ENCODE data around the gene INPP5J. TPM values are rescaled to one million over a fixed set of nuclear protein-coding genes. Genes with fewer than 3 reads are reported as not detected.

Gene INPP5J
- polyA plus RNA-seq, 1 donor = 15.1 TPM

GRCh38 chr22:31148953-31149627, 26.3 kb downstream of the INPP5J start:
- H3K36me3 ChIP-seq (ENCODE audit: control insufficient read depth, insufficient read depth, low read length) = no peaks in the 10 kb centered on the region
- peaks cover 2% of the 10 kb centered on the region for H3K9me3 ChIP-seq (ENCODE audit: control insufficient read depth, low read depth, low read length)
- no peaks in the 10 kb centered on the region for H3K27me3 ChIP-seq (ENCODE audit: control insufficient read depth, insufficient read depth, low read length)
- WGBS (ENCODE audit: insufficient coverage, low lambda C conversion rate) = 20% methylated on average over 2 of the region's 5 CpGs
- H3K4me1 ChIP-seq (ENCODE audit: control insufficient read depth, insufficient read depth, low read length) = peaks cover 2% of the 10 kb centered on the region
- no peak overlapping the region for H3K27ac ChIP-seq (ENCODE audit: low read length)
- DNase-seq = peak; percentile 65
- H3K4me3 ChIP-seq (ENCODE audit: low read length) = no peak overlapping the region

- 80% methylated on average over 1 of the region's 3 CpGs for WGBS (ENCODE audit: insufficient coverage, low lambda C conversion rate)
- no peaks in the 10 kb centered on the region for H3K9me3 ChIP-seq (ENCODE audit: control insufficient read depth, low read depth, low read length)
- H3K27ac ChIP-seq (ENCODE audit: low read length) = no peak overlapping the region
- H3K4me3 ChIP-seq (ENCODE audit: low read length) = no peak overlapping the region
- H3K27me3 ChIP-seq (ENCODE audit: control insufficient read depth, insufficient read depth, low read length) = no peaks in the 10 kb centered on the region
- DNase-seq = peak; percentile 22 to 37
- H3K36me3 ChIP-seq (ENCODE audit: control insufficient read depth, insufficient read depth, low read length) = no peaks in the 10 kb centered on the region
- H3K4me1 ChIP-seq (ENCODE audit: control insufficient read depth, insufficient read depth, low read length) = peaks cover 2% of the 10 kb centered on the region
Measured at GRCh38 chr22:31150615-31151014, 27.8 kb downstream of the INPP5J start.

GRCh38 chr22:31151872-31152271, 29.1 kb downstream of the INPP5J start:
- Histone ChIP-seq H3K36me3 (ENCODE audit: control insufficient read depth, insufficient read depth, low read length) (no peaks in the 10 kb centered on the region), H3K9me3 (ENCODE audit: control insufficient read depth, low read depth, low read length) (no peaks in the 10 kb centered on the region), H3K4me1 (ENCODE audit: control insufficient read depth, insufficient read depth, low read length) (peaks cover 2% of the 10 kb centered on the region), H3K27ac (ENCODE audit: low read length) (no peak overlapping the region), H3K4me3 (ENCODE audit: low read length) (no peak overlapping the region), H3K27me3 (ENCODE audit: control insufficient read depth, insufficient read depth, low read length) (no peaks in the 10 kb centered on the region)
- no peak for DNase-seq
- WGBS (ENCODE audit: insufficient coverage, low lambda C conversion rate) = 100% methylated on average over 1 of the region's 2 CpGs

DNA sequence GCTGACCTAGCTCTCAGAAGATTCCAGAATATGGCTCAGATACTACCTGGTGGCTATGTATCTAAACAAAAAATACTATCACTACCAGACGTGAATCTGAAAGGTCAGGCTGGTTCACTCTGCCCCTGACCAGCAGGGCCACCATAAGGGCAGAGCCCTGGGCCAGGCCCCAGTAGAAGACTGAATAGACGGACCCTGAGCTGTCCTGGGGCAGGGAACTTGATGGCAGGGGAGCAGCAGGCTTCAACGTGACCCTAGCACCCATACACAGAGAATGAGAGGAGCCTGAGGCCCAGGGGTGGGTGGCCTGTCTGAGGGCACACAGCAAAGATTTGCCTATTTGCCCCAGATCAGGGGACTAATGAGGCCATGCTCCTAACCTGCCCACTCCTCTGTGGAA, 30.6 kb downstream of the INPP5J start:
- no peak for DNase-seq
- WGBS (ENCODE audit: insufficient coverage, low lambda C conversion rate) = no CpG with 5 or more reads among the region's 3 CpGs

GRCh38 chr22:31154975-31155374, 32.2 kb downstream of the INPP5J start:
- Histone ChIP-seq H3K4me1 (ENCODE audit: control insufficient read depth, insufficient read depth, low read length) (peaks cover 2% of the 10 kb centered on the region), H3K27ac (ENCODE audit: low read length) (peak overlapping the region; percentile 1), H3K27me3 (ENCODE audit: control insufficient read depth, insufficient read depth, low read length) (no peaks in the 10 kb centered on the region), H3K36me3 (ENCODE audit: control insufficient read depth, insufficient read depth, low read length) (no peaks in the 10 kb centered on the region), H3K9me3 (ENCODE audit: control insufficient read depth, low read depth, low read length) (no peaks in the 10 kb centered on the region), H3K4me3 (ENCODE audit: low read length) (no peak overlapping the region)
- no CpG with 5 or more reads among the region's 1 CpG for WGBS (ENCODE audit: insufficient coverage, low lambda C conversion rate)
- DNase-seq = no peak

More for the DNA sequence above, 30.6 kb downstream of the INPP5J start:
- Histone ChIP-seq H3K27me3 (ENCODE audit: control insufficient read depth, insufficient read depth, low read length) (no peaks in the 10 kb centered on the region), H3K4me3 (ENCODE audit: low read length) (no peak overlapping the region), H3K9me3 (ENCODE audit: control insufficient read depth, low read depth, low read length) (no peaks in the 10 kb centered on the region), H3K27ac (ENCODE audit: low read length) (no peak overlapping the region), H3K4me1 (ENCODE audit: control insufficient read depth, insufficient read depth, low read length) (peaks cover 2% of the 10 kb centered on the region), H3K36me3 (ENCODE audit: control insufficient read depth, insufficient read depth, low read length) (no peaks in the 10 kb centered on the region)

- 53% methylated on average over 3 of the region's 3 CpGs for WGBS (ENCODE audit: insufficient coverage, low lambda C conversion rate)
- Histone ChIP-seq H3K4me1 (ENCODE audit: control insufficient read depth, insufficient read depth, low read length) (peaks cover 2% of the 10 kb centered on the region), H3K36me3 (ENCODE audit: control insufficient read depth, insufficient read depth, low read length) (no peaks in the 10 kb centered on the region), H3K9me3 (ENCODE audit: control insufficient read depth, low read depth, low read length) (no peaks in the 10 kb centered on the region), H3K4me3 (ENCODE audit: low read length) (no peak overlapping the region), H3K27ac (ENCODE audit: low read length) (peak overlapping the region; percentile 65), H3K27me3 (ENCODE audit: control insufficient read depth, insufficient read depth, low read length) (no peaks in the 10 kb centered on the region)
- peak in 1 of 2 donors; percentile 17 for DNase-seq
Measured at GRCh38 chr22:31155422-31155821, 32.7 kb downstream of the INPP5J start.

DNA sequence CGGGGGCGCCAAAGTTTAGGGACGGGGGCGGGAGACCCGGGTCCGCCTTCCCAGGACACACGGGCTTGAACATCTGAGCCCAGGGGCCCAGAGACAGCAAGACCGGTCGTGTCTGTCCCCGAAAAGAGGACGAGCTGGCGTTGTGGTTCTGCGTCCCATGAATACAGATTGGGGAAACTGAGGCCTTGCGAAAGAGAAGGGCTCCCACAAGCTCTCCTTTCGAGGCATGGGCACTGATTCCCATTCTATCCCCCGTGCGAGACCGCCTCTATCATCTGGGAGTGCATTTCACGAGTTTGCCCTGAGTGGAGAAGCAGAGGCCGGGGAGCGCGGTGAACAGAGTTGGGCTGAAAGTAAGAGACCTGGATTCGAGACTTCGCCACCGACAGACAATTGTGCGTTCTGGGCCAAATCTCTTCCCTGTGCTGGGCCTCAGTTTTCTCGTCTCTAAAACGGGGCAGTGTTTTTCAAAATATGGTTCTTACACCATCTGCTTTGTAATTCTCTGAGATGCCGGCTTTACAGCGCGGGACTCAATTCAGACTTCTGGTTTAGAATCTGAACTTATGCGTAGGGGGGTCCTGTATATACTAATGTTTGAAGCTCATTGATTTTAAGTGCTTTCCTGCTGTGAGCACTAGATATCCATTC, 37.7 kb downstream of the INPP5J start:
- peaks cover 7% of the 10 kb centered on the region for H3K4me1 ChIP-seq (ENCODE audit: control insufficient read depth, insufficient read depth, low read length)
- peak overlapping the region; percentile 89 for H3K4me3 ChIP-seq (ENCODE audit: low read length)
- no peak for DNase-seq
- no peaks in the 10 kb centered on the region for H3K27me3 ChIP-seq (ENCODE audit: control insufficient read depth, insufficient read depth, low read length)
- no peaks in the 10 kb centered on the region for H3K9me3 ChIP-seq (ENCODE audit: control insufficient read depth, low read depth, low read length)
- WGBS (ENCODE audit: insufficient coverage, low lambda C conversion rate) = no CpG with 5 or more reads among the region's 32 CpGs
- peak overlapping the region; percentile 80 for H3K27ac ChIP-seq (ENCODE audit: low read length)
- peaks cover 4% of the 10 kb centered on the region for H3K36me3 ChIP-seq (ENCODE audit: control insufficient read depth, insufficient read depth, low read length)

- DNase-seq = peak in 1 of 2 donors; percentile 31
- Histone ChIP-seq H3K27ac (ENCODE audit: low read length) (no peak overlapping the region), H3K4me1 (ENCODE audit: control insufficient read depth, insufficient read depth, low read length) (peaks cover 7% of the 10 kb centered on the region), H3K9me3 (ENCODE audit: control insufficient read depth, low read depth, low read length) (no peaks in the 10 kb centered on the region), H3K27me3 (ENCODE audit: control insufficient read depth, insufficient read depth, low read length) (no peaks in the 10 kb centered on the region), H3K4me3 (ENCODE audit: low read length) (peak overlapping the region; percentile 89), H3K36me3 (ENCODE audit: control insufficient read depth, insufficient read depth, low read length) (peaks cover 12% of the 10 kb centered on the region)
Measured at GRCh38 chr22:31161386-31161785, 38.6 kb downstream of the INPP5J start.

DNA sequence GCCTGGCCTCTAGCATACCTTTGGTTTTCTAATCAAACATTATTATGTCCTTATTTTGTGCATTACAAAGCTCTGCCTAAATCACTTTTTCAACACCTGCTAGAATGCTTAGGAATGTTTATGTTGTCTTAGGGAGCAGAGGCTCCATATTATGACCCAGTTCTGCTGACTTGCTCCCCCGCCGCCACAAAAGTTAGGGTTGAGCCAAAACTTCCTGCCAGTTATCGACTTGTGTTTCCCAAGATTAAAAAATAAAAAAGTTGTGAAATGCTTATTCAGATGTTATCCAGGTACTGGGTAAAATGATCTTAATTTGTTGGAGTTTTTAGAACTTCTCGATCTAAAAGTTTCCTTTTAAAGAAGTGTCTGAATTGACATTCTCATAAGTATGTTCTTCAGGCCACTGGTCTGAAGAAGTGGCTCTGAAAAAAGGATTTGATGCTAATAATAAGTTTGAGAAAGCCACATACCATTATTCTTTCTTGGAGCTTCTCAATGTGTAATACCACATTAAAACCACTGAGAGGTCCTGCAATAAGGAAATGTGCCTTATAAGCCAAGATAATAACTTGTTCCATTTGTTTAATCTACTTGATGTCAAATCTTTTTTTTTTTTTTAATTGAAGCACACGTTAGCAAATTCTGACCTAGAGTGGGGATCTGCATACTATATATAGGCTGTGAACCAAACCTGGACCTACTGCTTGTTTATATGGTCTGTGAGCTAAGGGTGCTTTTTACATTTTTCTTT, 39.4 kb downstream of the INPP5J start:
- Histone ChIP-seq H3K36me3 (ENCODE audit: control insufficient read depth, insufficient read depth, low read length) (peaks cover 12% of the 10 kb centered on the region), H3K4me1 (ENCODE audit: control insufficient read depth, insufficient read depth, low read length) (peaks cover 7% of the 10 kb centered on the region), H3K4me3 (ENCODE audit: low read length) (no peak overlapping the region), H3K27me3 (ENCODE audit: control insufficient read depth, insufficient read depth, low read length) (no peaks in the 10 kb centered on the region), H3K9me3 (ENCODE audit: control insufficient read depth, low read depth, low read length) (no peaks in the 10 kb centered on the region), H3K27ac (ENCODE audit: low read length) (no peak overlapping the region)
- WGBS (ENCODE audit: insufficient coverage, low lambda C conversion rate) = 100% methylated on average over 1 of the region's 5 CpGs
- no peak for DNase-seq

- Histone ChIP-seq H3K9me3 (ENCODE audit: control insufficient read depth, low read depth, low read length) (no peaks in the 10 kb centered on the region), H3K27me3 (ENCODE audit: control insufficient read depth, insufficient read depth, low read length) (no peaks in the 10 kb centered on the region), H3K27ac (ENCODE audit: low read length) (no peak overlapping the region), H3K4me1 (ENCODE audit: control insufficient read depth, insufficient read depth, low read length) (no peaks in the 10 kb centered on the region), H3K36me3 (ENCODE audit: control insufficient read depth, insufficient read depth, low read length) (peaks cover 14% of the 10 kb centered on the region), H3K4me3 (ENCODE audit: low read length) (no peak overlapping the region)
- DNase-seq = no peak
- WGBS (ENCODE audit: insufficient coverage, low lambda C conversion rate) = no CpG with 5 or more reads among the region's 4 CpGs
Measured at GRCh38 chr22:31170971-31171370, 48.2 kb downstream of the INPP5J start.

Data from large intestine (tissue), 3 donors.